ENCODE measurements around the gene RAD21L1. TPM values are rescaled to one million over a fixed set of nuclear protein-coding genes. Genes with fewer than 3 reads are reported as not detected.

The RAD21L1 gene
- total RNA-seq, 1 donor from 2014 or later = not detected

DNA sequence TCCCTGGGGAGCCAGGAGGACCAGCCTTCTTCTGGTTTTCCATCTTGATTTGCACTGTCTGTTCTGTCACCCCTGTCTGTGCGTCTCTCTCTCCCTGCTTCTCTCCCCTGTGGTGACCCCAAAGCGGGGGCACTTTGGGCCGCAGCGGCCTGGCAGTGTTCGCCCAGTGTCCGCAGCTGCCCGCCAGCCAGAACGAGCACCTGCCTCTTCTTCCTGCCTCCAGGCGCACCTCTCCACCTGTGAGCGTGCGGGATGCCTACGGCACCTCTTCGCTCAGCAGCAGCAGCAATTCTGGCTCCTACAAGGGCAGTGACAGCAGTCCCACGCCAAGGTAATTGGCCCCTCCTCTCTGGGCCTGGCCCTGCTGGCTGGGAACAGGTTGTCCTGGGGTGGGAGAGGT is 71.1 kb downstream of the RAD21L1 start:
- TF ChIP-seq, protein P1, sequence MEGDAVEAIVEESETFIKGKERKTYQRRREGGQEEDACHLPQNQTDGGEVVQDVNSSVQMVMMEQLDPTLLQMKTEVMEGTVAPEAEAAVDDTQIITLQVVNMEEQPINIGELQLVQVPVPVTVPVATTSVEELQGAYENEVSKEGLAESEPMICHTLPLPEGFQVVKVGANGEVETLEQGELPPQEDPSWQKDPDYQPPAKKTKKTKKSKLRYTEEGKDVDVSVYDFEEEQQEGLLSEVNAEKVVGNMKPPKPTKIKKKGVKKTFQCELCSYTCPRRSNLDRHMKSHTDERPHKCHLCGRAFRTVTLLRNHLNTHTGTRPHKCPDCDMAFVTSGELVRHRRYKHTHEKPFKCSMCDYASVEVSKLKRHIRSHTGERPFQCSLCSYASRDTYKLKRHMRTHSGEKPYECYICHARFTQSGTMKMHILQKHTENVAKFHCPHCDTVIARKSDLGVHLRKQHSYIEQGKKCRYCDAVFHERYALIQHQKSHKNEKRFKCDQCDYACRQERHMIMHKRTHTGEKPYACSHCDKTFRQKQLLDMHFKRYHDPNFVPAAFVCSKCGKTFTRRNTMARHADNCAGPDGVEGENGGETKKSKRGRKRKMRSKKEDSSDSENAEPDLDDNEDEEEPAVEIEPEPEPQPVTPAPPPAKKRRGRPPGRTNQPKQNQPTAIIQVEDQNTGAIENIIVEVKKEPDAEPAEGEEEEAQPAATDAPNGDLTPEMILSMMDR (IDR thresholded peaks at IDR 0.05) = no peak
- intact Hi-C loops (cut with DNase I) = no loop called here
- Histone ChIP-seq H3K9me3 (no peaks in the 10 kb centered on the region), H3K4me3 (no peak overlapping the region), H3K36me3 (no peaks in the 10 kb centered on the region), H3K27ac (no peak overlapping the region), H3K27me3 (no peaks in the 10 kb centered on the region), H3K4me1 (no peaks in the 10 kb centered on the region)
- DNase-seq (peak; percentile 35), ATAC-seq (no peak)

DNA sequence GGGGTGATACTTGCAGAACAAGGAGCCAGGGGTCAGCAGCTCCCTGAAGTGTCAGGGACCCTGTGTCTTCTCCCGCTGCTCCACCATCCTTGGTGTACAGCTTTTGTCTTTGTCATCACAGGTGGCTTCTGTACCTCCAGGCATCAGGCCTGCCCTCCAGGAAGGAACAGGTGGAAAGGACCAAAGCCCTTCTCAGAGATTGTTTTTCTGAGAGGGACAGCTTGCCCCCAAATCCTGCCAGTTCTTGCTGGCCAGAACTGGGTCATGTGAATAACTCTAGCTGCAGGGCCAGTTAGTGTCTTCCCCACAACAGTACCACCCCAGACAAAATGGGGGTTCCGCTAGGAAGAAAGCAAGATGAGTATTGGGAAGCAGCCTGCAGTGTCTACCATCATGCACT is 71.6 kb downstream of the RAD21L1 start:
- H3K36me3 ChIP-seq = no peaks in the 10 kb centered on the region
- no peaks in the 10 kb centered on the region for H3K9me3 ChIP-seq
- intact Hi-C loops (cut with DNase I) = no loop called here
- H3K4me1 ChIP-seq = no peaks in the 10 kb centered on the region
- TF ChIP-seq, protein P1 (IDR thresholded peaks at IDR 0.05) = no peak
- H3K27ac ChIP-seq = no peak overlapping the region
- H3K4me3 ChIP-seq = no peak overlapping the region
- ATAC-seq = no peak
- H3K27me3 ChIP-seq = no peaks in the 10 kb centered on the region
- DNase-seq = no peak

DNA sequence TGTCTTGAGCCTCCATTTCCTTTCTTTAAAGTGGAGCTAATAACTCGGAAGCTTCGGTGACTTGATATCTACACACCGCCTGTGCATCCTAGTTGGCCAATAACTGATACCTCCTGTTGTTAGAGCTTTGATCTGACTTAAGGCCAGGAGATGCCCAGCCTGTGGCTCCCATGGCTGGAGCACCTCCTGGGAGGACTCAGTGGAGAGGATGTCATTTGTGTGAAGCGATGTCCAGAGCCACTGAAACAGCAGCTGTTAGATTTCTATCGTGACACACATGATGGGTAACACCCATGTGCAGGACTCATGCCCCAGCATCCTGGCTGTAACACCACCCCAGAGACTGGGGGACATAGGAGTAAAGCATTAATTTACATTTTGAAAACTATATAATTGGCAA is 72.3 kb downstream of the RAD21L1 start:
- no peak overlapping the region for H3K27ac ChIP-seq
- H3K36me3 ChIP-seq = no peaks in the 10 kb centered on the region
- no peak for DNase-seq
- H3K4me1 ChIP-seq = no peaks in the 10 kb centered on the region
- no peak for ATAC-seq
- H3K9me3 ChIP-seq = no peaks in the 10 kb centered on the region
- no peaks in the 10 kb centered on the region for H3K27me3 ChIP-seq
- no peak overlapping the region for H3K4me3 ChIP-seq
- intact Hi-C loops (cut with DNase I) = no loop called here
- TF ChIP-seq, protein P1 (IDR thresholded peaks at IDR 0.05) = no peak

DNA sequence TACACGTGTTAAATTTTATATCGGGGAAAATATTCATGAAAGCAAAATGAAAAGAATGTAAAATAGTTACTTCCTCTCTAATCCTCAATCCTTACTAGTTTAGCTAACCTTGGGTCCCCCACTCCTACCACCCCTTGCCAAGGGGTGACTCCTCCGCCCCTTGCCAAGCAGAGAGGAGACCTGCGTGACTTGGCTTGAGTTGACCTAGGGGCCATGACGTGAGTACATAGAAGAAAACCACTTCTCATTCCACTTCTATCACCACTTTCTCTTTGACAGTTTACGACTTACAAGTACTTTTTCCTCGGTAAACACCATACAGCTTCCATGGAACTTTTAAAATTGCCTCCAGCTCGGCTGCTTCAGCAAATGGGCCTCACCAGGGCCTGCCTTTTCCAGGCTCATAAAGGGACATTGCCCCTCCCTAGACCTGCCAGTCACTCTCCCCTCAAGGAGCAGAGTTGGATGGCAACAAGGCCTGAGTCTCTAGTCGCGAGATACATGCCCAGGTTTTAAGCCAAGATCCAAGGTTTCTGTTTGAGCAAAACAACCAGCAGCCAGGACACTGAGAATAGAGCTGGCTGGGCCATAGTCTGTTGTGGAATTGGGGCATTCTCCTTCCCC is 73.2 kb downstream of the RAD21L1 start:
- Histone ChIP-seq H3K36me3 (no peaks in the 10 kb centered on the region), H3K9me3 (no peaks in the 10 kb centered on the region), H3K4me3 (no peak overlapping the region), H3K27me3 (no peaks in the 10 kb centered on the region), H3K4me1 (no peaks in the 10 kb centered on the region), H3K27ac (no peak overlapping the region)
- intact Hi-C loops (cut with DNase I) = no loop called here
- TF ChIP-seq, protein P1 (IDR thresholded peaks at IDR 0.05) = no peak
- DNase-seq = peak; percentile 35
- ATAC-seq = peak; percentile 22

DNA sequence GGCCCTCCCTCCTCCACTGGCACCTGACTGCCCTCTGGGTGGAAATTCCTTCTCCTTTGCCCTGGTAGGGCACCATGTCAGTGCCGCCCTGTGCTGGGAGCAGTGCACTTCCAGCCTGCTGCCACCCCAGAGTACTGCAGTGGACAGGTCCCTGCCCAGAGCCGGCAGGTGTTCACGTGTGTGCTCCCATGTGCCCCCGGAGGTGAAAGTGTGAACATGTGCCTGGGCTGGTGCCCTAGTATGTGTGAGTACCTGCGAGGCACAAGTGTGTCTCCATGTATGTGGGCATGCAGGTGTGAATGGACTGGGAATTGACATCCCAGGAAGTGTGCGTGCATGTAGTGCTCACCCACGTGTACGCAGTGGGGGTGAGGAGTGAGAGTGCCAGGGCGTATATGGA is 73.7 kb downstream of the RAD21L1 start:
- ATAC-seq = peak; percentile 50
- DNase-seq = peak; percentile 61
- no peaks in the 10 kb centered on the region for H3K36me3 ChIP-seq
- H3K4me1 ChIP-seq = no peaks in the 10 kb centered on the region
- TF ChIP-seq, protein P1 (IDR thresholded peaks at IDR 0.05) = no peak
- H3K27me3 ChIP-seq = no peaks in the 10 kb centered on the region
- no peak overlapping the region for H3K27ac ChIP-seq
- no peaks in the 10 kb centered on the region for H3K9me3 ChIP-seq
- intact Hi-C loops (cut with DNase I) = no loop called here
- H3K4me3 ChIP-seq = no peak overlapping the region
